Endothelial cell of umbilical vein (primary cell): ENCODE results near the gene ZBTB20. TPM values are rescaled to one million over a fixed set of nuclear protein-coding genes. Genes with fewer than 3 reads are reported as not detected.

Experiments used
- BruUV-seq: library from RNA; stranded (reverse); fragments of 400-500 nt; replicated peaks from 2 replicates; lab custom pipeline; 2021; lab: Mats Ljungman, UMichigan
- CTCF ChIA-PET: fragments of 300-600, 350-600 bp; sonication (Branson Sonifier 250); formaldehyde crosslinking; loops from one replicate; lab custom pipeline; 2021; ENCODE audit warnings: antibody characterized with exemption, inconsistent platforms; lab: Charles Lee
- POLR2A ChIA-PET: fragments of 300-600, 350-600 bp; sonication (Branson Sonifier 250); formaldehyde crosslinking; loops from one replicate; lab custom pipeline; 2021; ENCODE audit warnings: antibody characterized with exemption, inconsistent platforms; lab: Charles Lee
- DNase-seq: peaks from one replicate; pipeline ENCODE4 v3.0.0-alpha.2; 2011; ENCODE audit warnings: low read depth, low spot score
- FAIRE-seq: peaks from 2 replicates; lab custom pipeline; 2011; peaks lifted over from hg19 to GRCh38; lab: Jason Lieb, UNC
- H2AFZ ChIP-seq: 2 replicates; pipeline ENCODE4 v1.6.0; 2012; ENCODE audit warnings: low read depth, low read length, control low read depth, inconsistent platforms
- H3K27ac ChIP-seq: 2 replicates; pipeline ENCODE4 v1.5.1; 2011; ENCODE audit warnings: low read depth, mild to moderate bottlenecking, control low read depth, low read length, moderate library complexity; ENCODE audit not compliant: insufficient read depth
- H3K27me3 ChIP-seq, 2 experiments: 2 replicates each; pipeline versions ENCODE4 v1.6.0 to v1.6.1; 2011; ENCODE audit warnings: low read length in 2 of 2, mixed read lengths in 1 of 2; ENCODE audit not compliant: control insufficient read depth in 2 of 2, insufficient read depth in 2 of 2
- H3K36me3 ChIP-seq, 2 experiments: 2 replicates in 1 of 2; 3 replicates in 1 of 2; pipeline ENCODE4 v1.5.1; 2011; ENCODE audit warnings: low read length in 2 of 2, mild to moderate bottlenecking in 1 of 2, moderate library complexity in 1 of 2; ENCODE audit not compliant: control insufficient read depth in 2 of 2, insufficient read depth in 2 of 2; ENCODE audit errors: extremely low read depth in 1 of 2
- H3K4me1 ChIP-seq: 3 replicates; pipeline ENCODE4 v1.5.1; 2011; ENCODE audit warnings: mild to moderate bottlenecking, low read length; ENCODE audit not compliant: control insufficient read depth, insufficient read depth; ENCODE audit errors: extremely low read depth
- H3K4me2 ChIP-seq: 2 replicates; pipeline ENCODE4 v1.6.1; 2011; ENCODE audit warnings: low read length, control low read depth, mixed read lengths; ENCODE audit not compliant: insufficient read depth
- H3K4me3 ChIP-seq, 3 experiments: fragments of 200-600 bp in 1 of 3; sonication (generic), shearing (Covaris generic) in 1 of 3; replicated peaks in 1 of 3; 2 replicates each; pipeline ENCODE4 v1.5.1; 2011 to 2016; ENCODE audit warnings: control low read depth in 3 of 3, low read length in 3 of 3, mild to moderate bottlenecking in 2 of 3, inconsistent platforms in 1 of 3, low read depth in 1 of 3, moderate library complexity in 1 of 3; ENCODE audit not compliant: insufficient read depth in 1 of 3
- H3K79me2 ChIP-seq: 2 replicates; pipeline ENCODE4 v1.6.0; 2012; ENCODE audit warnings: low read length, inconsistent platforms; ENCODE audit not compliant: control insufficient read depth, insufficient read depth
- H3K9ac ChIP-seq: replicated peaks from 2 replicates; pipeline ENCODE3; 2011; ENCODE audit warnings: low read length, control low read depth; ENCODE audit not compliant: insufficient read depth; ENCODE audit errors: extremely low read depth
- H3K9me1 ChIP-seq: replicated peaks from 3 replicates; pipeline ENCODE4 v1.6.0; 2011; ENCODE audit warnings: mild to moderate bottlenecking, low read length; ENCODE audit not compliant: control insufficient read depth, insufficient read depth; ENCODE audit errors: extremely low read depth
- H3K9me3 ChIP-seq: replicated peaks from 2 replicates; pipeline ENCODE4 v1.5.1; 2012; ENCODE audit warnings: low read length, inconsistent platforms; ENCODE audit not compliant: control insufficient read depth, insufficient read depth
- H4K20me1 ChIP-seq: replicated peaks from 2 replicates; pipeline ENCODE3; 2011; ENCODE audit warnings: mild to moderate bottlenecking, low read length; ENCODE audit not compliant: control insufficient read depth, insufficient read depth; ENCODE audit errors: extremely low read depth
- CTCF ChIP-seq, 2 donors: IDR thresholded peaks; 1 replicate in 1 of 2; 2 replicates in 1 of 2; pipeline ENCODE4 v1.5.1; 2011; ENCODE audit warnings: low read length in 2 of 2, mild to moderate bottlenecking in 2 of 2, moderate library complexity in 2 of 2, control low read depth in 1 of 2, inconsistent platforms in 1 of 2, low read depth in 1 of 2; ENCODE audit not compliant: insufficient read depth in 1 of 2; ENCODE audit errors: extremely low read depth in 1 of 2
- FOS ChIP-seq: IDR thresholded peaks from 2 replicates; pipeline ENCODE4 v1.6.1; 2011; ENCODE audit warnings: mild to moderate bottlenecking, low read length, moderate library complexity, borderline replicate concordance; ENCODE audit not compliant: insufficient read depth
- JUN ChIP-seq: IDR thresholded peaks from 2 replicates; pipeline ENCODE4 v1.6.1; 2011; ENCODE audit warnings: borderline replicate concordance, low read depth; ENCODE audit not compliant: insufficient read length, insufficient read depth
- MAX ChIP-seq: IDR thresholded peaks from 2 replicates; pipeline ENCODE4 v1.6.1; 2011; ENCODE audit not compliant: insufficient read depth, insufficient read length
- POLR2AphosphoS5 ChIP-seq: IDR thresholded peaks from 2 replicates; pipeline ENCODE4 v1.6.1; 2012; ENCODE audit warnings: low read depth, mild to moderate bottlenecking, control low read depth, low read length, moderate library complexity; ENCODE audit not compliant: insufficient read depth
- dilution Hi-C: fragments of 300-500 bp; cut with MboI; formaldehyde crosslinking; loops from one replicate; pipeline ENCODE4 v1.15.0; 2019; ENCODE audit warnings: low sequenced_read_pairs; ENCODE audit not compliant: extremely low pct_ligation_motif_present
- intact Hi-C: fragments of 100-400 bp; cut with micrococcal nuclease; formaldehyde crosslinking; loops from one replicate; pipeline ENCODE4 v1.10.0; 2022
- polyA plus RNA-seq, 4 experiments: library from polyadenylated mRNA; depleted of rRNA in 3 of 4; stranded (reverse) in 3 of 4; unstranded in 1 of 4; fragments of >200 nt; gene quantifications; 2 replicates each; pipeline versions ENCODE4 v1.2.1 to v1.2.3, GENCODE V29; 2011 to 2012; ENCODE audit warnings: missing spikeins in 1 of 4
- total RNA-seq: library from RNA; stranded (reverse); gene quantifications from 2 replicates; pipeline ENCODE4 v1.2.3, GENCODE V29; 2021

ZBTB20 gene
- total and polyA plus RNA-seq, 2 donors (not counting 3 experiments of a cell fraction or from before 2014, with no cell fraction given): 2.1 to 20.5 TPM

- no peaks in the 10 kb centered on the region for H3K36me3 ChIP-seq
- BruUV-seq: TSS peak; percentile 75
- H3K9ac ChIP-seq: peak overlapping the region; percentile 99
- H3K27me3 ChIP-seq: no peaks in the 10 kb centered on the region
- H3K4me1 ChIP-seq: peaks cover 36% of the 10 kb centered on the region
- H4K20me1 ChIP-seq: no peaks in the 10 kb centered on the region
- intact Hi-C loops: loop anchor here (1.0 to 10.0 kb wide), 5 partner anchors 25 to 1160 kb away; partner anchors contain the start of gene ZBTB20
- peak overlapping the region; percentile 87 for H2AFZ ChIP-seq
- ChIA-PET POLR2A (no interaction called here), CTCF (interaction anchor here (0.9 to 1.7 kb wide), 3 partner anchors 26 to 206 kb away, joined by 3 to 6 read pairs (median 3); no protein-coding TSS in a partner anchor)
- FAIRE-seq: peak; percentile 99
- peak; percentile 69 for TF ChIP-seq POLR2AphosphoS5
- peak; percentile 84 for TF ChIP-seq JUN
- TF ChIP-seq FOS: peak; percentile 94
- no peak for TF ChIP-seq CTCF (IDR thresholded peaks at IDR 0.05; ENCODE audit: extremely low read depth in 1 of 2, insufficient read depth in 1 of 2, low read depth in 1 of 2, low read length in 2 of 2)
- TF ChIP-seq MAX: no peak
- H3K4me3 ChIP-seq: peak overlapping the region; percentile 21 to 88 (median 50)
- peaks cover 2% of the 10 kb centered on the region for H3K79me2 ChIP-seq
- H3K9me3 ChIP-seq: no peaks in the 10 kb centered on the region
- peak overlapping the region; percentile 99 for H3K27ac ChIP-seq
- DNase-seq: peak; percentile 97
- H3K4me2 ChIP-seq: peak overlapping the region; percentile 96
- no peaks in the 10 kb centered on the region for H3K9me1 ChIP-seq
- dilution Hi-C loops: no loop called here
These were observed 522.4 kb downstream of the ZBTB20 start for GRCh38 chr3:114624571-114625181.
